Measurements from ENCODE around the gene NFIA.

The NFIA gene

GRCh38 chr1:61450454-61450853, 368.1 kb downstream of the NFIA start:
- TF ChIP-seq YY1 (IDR thresholded peaks at IDR 0.05; ENCODE audit: low read depth) (no peak), MAX (IDR thresholded peaks at IDR 0.05) (no peak), TEAD4 (IDR thresholded peaks at IDR 0.05) (no peak), RAD21 (IDR thresholded peaks at IDR 0.05; ENCODE audit: low read depth) (no peak), CREB1 (IDR thresholded peaks at IDR 0.05; ENCODE audit: low read depth) (no peak), EP300 (IDR thresholded peaks at IDR 0.05; ENCODE audit: borderline replicate concordance) (no peak), FOXM1 (IDR thresholded peaks at IDR 0.05; ENCODE audit: borderline replicate concordance, low read depth) (no peak), USF1 (IDR thresholded peaks at IDR 0.05) (no peak), EGR1 (IDR thresholded peaks at IDR 0.05) (no peak), TAF1 (IDR thresholded peaks at IDR 0.05; ENCODE audit: low read depth) (no peak), NFIC (IDR thresholded peaks at IDR 0.05) (no peak), ZBTB7A (IDR thresholded peaks at IDR 0.05; ENCODE audit: low read depth) (no peak)

GRCh38 chr1:61450872-61451571, 368.7 kb downstream of the NFIA start:
- TF ChIP-seq REST (IDR thresholded peaks at IDR 0.05; ENCODE audit: low read depth) (no peak), ZBTB7A (IDR thresholded peaks at IDR 0.05; ENCODE audit: low read depth) (no peak), TCF12 (IDR thresholded peaks at IDR 0.05; ENCODE audit: low read depth) (no peak), EGR1 (IDR thresholded peaks at IDR 0.05) (no peak), NFIC (IDR thresholded peaks at IDR 0.05) (no peak), FOXM1 (IDR thresholded peaks at IDR 0.05; ENCODE audit: borderline replicate concordance, low read depth) (no peak), MAX (IDR thresholded peaks at IDR 0.05) (no peak), USF1 (IDR thresholded peaks at IDR 0.05) (no peak), TAF1 (IDR thresholded peaks at IDR 0.05; ENCODE audit: low read depth) (no peak), EP300 (IDR thresholded peaks at IDR 0.05; ENCODE audit: borderline replicate concordance) (no peak), TEAD4 (IDR thresholded peaks at IDR 0.05) (no peak), RAD21 (IDR thresholded peaks at IDR 0.05; ENCODE audit: low read depth) (no peak), CREB1 (IDR thresholded peaks at IDR 0.05; ENCODE audit: low read depth) (no peak), YY1 (IDR thresholded peaks at IDR 0.05; ENCODE audit: low read depth) (no peak)

- no peak for TF ChIP-seq NFIC (IDR thresholded peaks at IDR 0.05)
- TF ChIP-seq EGR1 (IDR thresholded peaks at IDR 0.05), result no peak
- TF ChIP-seq TCF12 (IDR thresholded peaks at IDR 0.05; ENCODE audit: low read depth), result no peak
- TF ChIP-seq EP300 (IDR thresholded peaks at IDR 0.05; ENCODE audit: borderline replicate concordance), result no peak
- TF ChIP-seq CEBPB (IDR thresholded peaks at IDR 0.05), result no peak
- no peak for TF ChIP-seq CREB1 (IDR thresholded peaks at IDR 0.05; ENCODE audit: low read depth)
- no peak for TF ChIP-seq TEAD4 (IDR thresholded peaks at IDR 0.05)
- TF ChIP-seq TAF1 (IDR thresholded peaks at IDR 0.05; ENCODE audit: low read depth), result no peak
- TF ChIP-seq REST (IDR thresholded peaks at IDR 0.05; ENCODE audit: low read depth), result no peak
- no peak for TF ChIP-seq RAD21 (IDR thresholded peaks at IDR 0.05; ENCODE audit: low read depth)
- TF ChIP-seq ZBTB7A (IDR thresholded peaks at IDR 0.05; ENCODE audit: low read depth), result no peak
- no peak for TF ChIP-seq FOXM1 (IDR thresholded peaks at IDR 0.05; ENCODE audit: borderline replicate concordance, low read depth)
- TF ChIP-seq MAX (IDR thresholded peaks at IDR 0.05), result no peak
- no peak for TF ChIP-seq USF1 (IDR thresholded peaks at IDR 0.05)
- TF ChIP-seq YY1 (IDR thresholded peaks at IDR 0.05; ENCODE audit: low read depth), result no peak
Observed at GRCh38 chr1:61451572-61451968, 369.2 kb downstream of the NFIA start.

GRCh38 chr1:61452176-61453035, 370.0 kb downstream of the NFIA start:
- TF ChIP-seq USF1 (IDR thresholded peaks at IDR 0.05), result no peak
- TF ChIP-seq ZBTB7A (IDR thresholded peaks at IDR 0.05; ENCODE audit: low read depth), result peak; percentile 12; the same call in 1 of the 2 replicates
- no peak for TF ChIP-seq CREB1 (IDR thresholded peaks at IDR 0.05; ENCODE audit: low read depth)
- TF ChIP-seq REST (IDR thresholded peaks at IDR 0.05; ENCODE audit: low read depth), result no peak
- 0 out of 2 replicates have a peak, but pooled peaks have one; percentile 9 for TF ChIP-seq TAF1 (IDR thresholded peaks at IDR 0.05; ENCODE audit: low read depth)
- TF ChIP-seq TEAD4 (IDR thresholded peaks at IDR 0.05), result no peak
- peak; percentile 5; the same call in 1 of the 2 replicates for TF ChIP-seq FOXM1 (IDR thresholded peaks at IDR 0.05; ENCODE audit: borderline replicate concordance, low read depth)

Measured in Ishikawa (cell line).